Prostate gland (tissue), 2 donors: ENCODE measurements around the gene IGHMBP2.

Experiments used
- POLR2A ChIP-seq: fragments of 450-650 bp; IDR thresholded peaks from one replicate; pipeline ENCODE4 v1.6.1; 2016; ENCODE audit warnings: antibody characterized with exemption, mild to moderate bottlenecking
- TF ChIP-seq, protein P1 (sequence below), 4 experiments: fragments of 200-600 bp in 2 of 4; fragments of 450-650 bp in 2 of 4; sonication (generic) in 2 of 4; IDR thresholded peaks; 1 replicate in 3 of 4; 2 replicates in 1 of 4; pipeline ENCODE4 v1.5.1; 2016 to 2019; ENCODE audit warnings: antibody characterized with exemption in 4 of 4, mild to moderate bottlenecking in 2 of 4, moderate library complexity in 2 of 4

DNA sequence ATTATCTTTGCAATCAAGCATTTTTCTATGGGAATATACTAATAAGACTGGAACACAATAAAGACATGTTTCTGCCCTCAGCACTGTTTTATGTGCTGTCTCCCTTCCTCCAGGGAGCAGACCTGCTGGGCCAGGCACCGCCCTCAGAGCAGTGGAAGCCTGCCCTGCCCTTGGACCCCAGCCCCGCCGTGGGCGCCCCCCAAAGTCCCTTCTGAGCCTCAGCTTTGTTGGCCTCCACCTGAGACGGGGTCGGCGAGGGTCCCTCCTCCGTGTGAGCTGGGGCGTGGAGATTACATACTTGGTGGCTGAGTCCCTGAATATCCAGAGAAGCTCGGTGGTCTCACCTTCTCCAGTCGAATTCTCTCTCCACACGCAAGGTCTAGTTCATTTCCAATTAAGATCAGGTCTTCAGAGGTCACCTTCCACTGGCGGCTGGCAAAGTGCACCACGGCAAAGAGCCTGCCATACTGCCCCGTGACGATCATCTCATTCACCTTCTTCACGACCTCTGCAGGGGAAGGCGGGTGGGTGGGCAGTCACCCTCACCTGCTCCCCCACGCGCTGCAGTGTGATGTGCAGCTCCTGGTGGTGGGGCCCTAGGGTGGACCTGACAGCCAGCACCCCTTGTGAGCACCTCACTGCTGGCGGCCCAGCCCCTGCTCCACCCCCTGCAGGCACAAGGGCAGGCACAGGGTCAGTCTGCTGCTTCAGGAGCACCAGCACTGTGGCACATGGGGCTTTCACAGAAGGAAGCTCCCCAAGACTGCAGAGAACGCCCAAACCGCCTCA lies 7.3 kb upstream of the IGHMBP2 start:
- TF ChIP-seq, protein P1, sequence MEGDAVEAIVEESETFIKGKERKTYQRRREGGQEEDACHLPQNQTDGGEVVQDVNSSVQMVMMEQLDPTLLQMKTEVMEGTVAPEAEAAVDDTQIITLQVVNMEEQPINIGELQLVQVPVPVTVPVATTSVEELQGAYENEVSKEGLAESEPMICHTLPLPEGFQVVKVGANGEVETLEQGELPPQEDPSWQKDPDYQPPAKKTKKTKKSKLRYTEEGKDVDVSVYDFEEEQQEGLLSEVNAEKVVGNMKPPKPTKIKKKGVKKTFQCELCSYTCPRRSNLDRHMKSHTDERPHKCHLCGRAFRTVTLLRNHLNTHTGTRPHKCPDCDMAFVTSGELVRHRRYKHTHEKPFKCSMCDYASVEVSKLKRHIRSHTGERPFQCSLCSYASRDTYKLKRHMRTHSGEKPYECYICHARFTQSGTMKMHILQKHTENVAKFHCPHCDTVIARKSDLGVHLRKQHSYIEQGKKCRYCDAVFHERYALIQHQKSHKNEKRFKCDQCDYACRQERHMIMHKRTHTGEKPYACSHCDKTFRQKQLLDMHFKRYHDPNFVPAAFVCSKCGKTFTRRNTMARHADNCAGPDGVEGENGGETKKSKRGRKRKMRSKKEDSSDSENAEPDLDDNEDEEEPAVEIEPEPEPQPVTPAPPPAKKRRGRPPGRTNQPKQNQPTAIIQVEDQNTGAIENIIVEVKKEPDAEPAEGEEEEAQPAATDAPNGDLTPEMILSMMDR (IDR thresholded peaks at IDR 0.05): no peak
- TF ChIP-seq POLR2A: no peak
